Endothelial cell of umbilical vein (primary cell): ENCODE data around the gene TAPBP. TPM values are rescaled to one million over a fixed set of nuclear protein-coding genes. Genes with fewer than 3 reads are reported as not detected.

Experiments used
- BruUV-seq: library from RNA; stranded (reverse); fragments of 400-500 nt; replicated peaks from 2 replicates; lab custom pipeline; 2021; lab: Mats Ljungman, UMichigan
- CTCF ChIA-PET: fragments of 300-600, 350-600 bp; sonication (Branson Sonifier 250); formaldehyde crosslinking; loops from one replicate; lab custom pipeline; 2021; ENCODE audit warnings: antibody characterized with exemption, inconsistent platforms; lab: Charles Lee
- POLR2A ChIA-PET: fragments of 300-600, 350-600 bp; sonication (Branson Sonifier 250); formaldehyde crosslinking; loops from one replicate; lab custom pipeline; 2021; ENCODE audit warnings: antibody characterized with exemption, inconsistent platforms; lab: Charles Lee
- DNase-seq: peaks from one replicate; pipeline ENCODE4 v3.0.0-alpha.2; 2011; ENCODE audit warnings: low read depth, low spot score
- FAIRE-seq: peaks from 2 replicates; lab custom pipeline; 2011; peaks lifted over from hg19 to GRCh38; lab: Jason Lieb, UNC
- H2AFZ ChIP-seq: 2 replicates; pipeline ENCODE4 v1.6.0; 2012; ENCODE audit warnings: low read depth, low read length, control low read depth, inconsistent platforms
- H3K27ac ChIP-seq: 2 replicates; pipeline ENCODE4 v1.5.1; 2011; ENCODE audit warnings: low read depth, mild to moderate bottlenecking, control low read depth, low read length, moderate library complexity; ENCODE audit not compliant: insufficient read depth
- H3K27me3 ChIP-seq, 2 experiments: 2 replicates each; pipeline versions ENCODE4 v1.6.0 to v1.6.1; 2011; ENCODE audit warnings: low read length in 2 of 2, mixed read lengths in 1 of 2; ENCODE audit not compliant: control insufficient read depth in 2 of 2, insufficient read depth in 2 of 2
- H3K36me3 ChIP-seq, 2 experiments: 2 replicates in 1 of 2; 3 replicates in 1 of 2; pipeline ENCODE4 v1.5.1; 2011; ENCODE audit warnings: low read length in 2 of 2, mild to moderate bottlenecking in 1 of 2, moderate library complexity in 1 of 2; ENCODE audit not compliant: control insufficient read depth in 2 of 2, insufficient read depth in 2 of 2; ENCODE audit errors: extremely low read depth in 1 of 2
- H3K4me1 ChIP-seq: 3 replicates; pipeline ENCODE4 v1.5.1; 2011; ENCODE audit warnings: mild to moderate bottlenecking, low read length; ENCODE audit not compliant: control insufficient read depth, insufficient read depth; ENCODE audit errors: extremely low read depth
- H3K4me2 ChIP-seq: 2 replicates; pipeline ENCODE4 v1.6.1; 2011; ENCODE audit warnings: low read length, control low read depth, mixed read lengths; ENCODE audit not compliant: insufficient read depth
- H3K4me3 ChIP-seq, 3 experiments: fragments of 200-600 bp in 1 of 3; sonication (generic), shearing (Covaris generic) in 1 of 3; replicated peaks in 1 of 3; 2 replicates each; pipeline ENCODE4 v1.5.1; 2011 to 2016; ENCODE audit warnings: control low read depth in 3 of 3, low read length in 3 of 3, mild to moderate bottlenecking in 2 of 3, inconsistent platforms in 1 of 3, low read depth in 1 of 3, moderate library complexity in 1 of 3; ENCODE audit not compliant: insufficient read depth in 1 of 3
- H3K79me2 ChIP-seq: 2 replicates; pipeline ENCODE4 v1.6.0; 2012; ENCODE audit warnings: low read length, inconsistent platforms; ENCODE audit not compliant: control insufficient read depth, insufficient read depth
- H3K9ac ChIP-seq: replicated peaks from 2 replicates; pipeline ENCODE3; 2011; ENCODE audit warnings: low read length, control low read depth; ENCODE audit not compliant: insufficient read depth; ENCODE audit errors: extremely low read depth
- H3K9me1 ChIP-seq: replicated peaks from 3 replicates; pipeline ENCODE4 v1.6.0; 2011; ENCODE audit warnings: mild to moderate bottlenecking, low read length; ENCODE audit not compliant: control insufficient read depth, insufficient read depth; ENCODE audit errors: extremely low read depth
- H3K9me3 ChIP-seq: replicated peaks from 2 replicates; pipeline ENCODE4 v1.5.1; 2012; ENCODE audit warnings: low read length, inconsistent platforms; ENCODE audit not compliant: control insufficient read depth, insufficient read depth
- H4K20me1 ChIP-seq: replicated peaks from 2 replicates; pipeline ENCODE3; 2011; ENCODE audit warnings: mild to moderate bottlenecking, low read length; ENCODE audit not compliant: control insufficient read depth, insufficient read depth; ENCODE audit errors: extremely low read depth
- EZH2 ChIP-seq: IDR thresholded peaks from 2 replicates; pipeline ENCODE4 v1.6.1; 2012; ENCODE audit warnings: borderline replicate concordance, low read depth, mild to moderate bottlenecking, moderate library complexity, low read length, inconsistent platforms; ENCODE audit not compliant: severe bottlenecking
- FOS ChIP-seq: IDR thresholded peaks from 2 replicates; pipeline ENCODE4 v1.6.1; 2011; ENCODE audit warnings: mild to moderate bottlenecking, low read length, moderate library complexity, borderline replicate concordance; ENCODE audit not compliant: insufficient read depth
- GATA2 ChIP-seq: IDR thresholded peaks from 2 replicates; pipeline ENCODE4 v1.7.0; 2011; ENCODE audit warnings: low read depth, mild to moderate bottlenecking, moderate library complexity, mixed read lengths, low read length; ENCODE audit not compliant: insufficient read length, insufficient read depth
- JUN ChIP-seq: IDR thresholded peaks from 2 replicates; pipeline ENCODE4 v1.6.1; 2011; ENCODE audit warnings: borderline replicate concordance, low read depth; ENCODE audit not compliant: insufficient read length, insufficient read depth
- MAX ChIP-seq: IDR thresholded peaks from 2 replicates; pipeline ENCODE4 v1.6.1; 2011; ENCODE audit not compliant: insufficient read depth, insufficient read length
- MYC ChIP-seq: IDR thresholded peaks from one replicate; pipeline ENCODE4 v1.6.1; 2011; ENCODE audit warnings: mild to moderate bottlenecking, low read depth, low read length
- POLR2A ChIP-seq: IDR thresholded peaks from 2 replicates; pipeline ENCODE4 v1.6.1; 2012; ENCODE audit warnings: low read depth, mild to moderate bottlenecking, control low read depth, low read length
- POLR2AphosphoS5 ChIP-seq: IDR thresholded peaks from 2 replicates; pipeline ENCODE4 v1.6.1; 2012; ENCODE audit warnings: low read depth, mild to moderate bottlenecking, control low read depth, low read length, moderate library complexity; ENCODE audit not compliant: insufficient read depth
- dilution Hi-C: fragments of 300-500 bp; cut with MboI; formaldehyde crosslinking; loops from one replicate; pipeline ENCODE4 v1.15.0; 2019; ENCODE audit warnings: low sequenced_read_pairs; ENCODE audit not compliant: extremely low pct_ligation_motif_present
- intact Hi-C: fragments of 100-400 bp; cut with micrococcal nuclease; formaldehyde crosslinking; loops from one replicate; pipeline ENCODE4 v1.10.0; 2022
- polyA plus RNA-seq, 4 experiments: library from polyadenylated mRNA; depleted of rRNA in 3 of 4; stranded (reverse) in 3 of 4; unstranded in 1 of 4; fragments of >200 nt; gene quantifications; 2 replicates each; pipeline versions ENCODE4 v1.2.1 to v1.2.3, GENCODE V29; 2011 to 2012; ENCODE audit warnings: missing spikeins in 1 of 4
- total RNA-seq: library from RNA; stranded (reverse); gene quantifications from 2 replicates; pipeline ENCODE4 v1.2.3, GENCODE V29; 2021
- TF ChIP-seq, protein P1 (sequence below), 2 donors: IDR thresholded peaks; 1 replicate in 1 of 2; 2 replicates in 1 of 2; pipeline ENCODE4 v1.5.1; 2011; ENCODE audit warnings: low read length in 2 of 2, mild to moderate bottlenecking in 2 of 2, moderate library complexity in 2 of 2, control low read depth in 1 of 2, inconsistent platforms in 1 of 2, low read depth in 1 of 2; ENCODE audit not compliant: insufficient read depth in 1 of 2; ENCODE audit errors: extremely low read depth in 1 of 2

The TAPBP gene
- total and polyA plus RNA-seq, 2 donors (not counting 3 experiments of a cell fraction or from before 2014, with no cell fraction given), result 69.6 to 98.0 TPM

DNA sequence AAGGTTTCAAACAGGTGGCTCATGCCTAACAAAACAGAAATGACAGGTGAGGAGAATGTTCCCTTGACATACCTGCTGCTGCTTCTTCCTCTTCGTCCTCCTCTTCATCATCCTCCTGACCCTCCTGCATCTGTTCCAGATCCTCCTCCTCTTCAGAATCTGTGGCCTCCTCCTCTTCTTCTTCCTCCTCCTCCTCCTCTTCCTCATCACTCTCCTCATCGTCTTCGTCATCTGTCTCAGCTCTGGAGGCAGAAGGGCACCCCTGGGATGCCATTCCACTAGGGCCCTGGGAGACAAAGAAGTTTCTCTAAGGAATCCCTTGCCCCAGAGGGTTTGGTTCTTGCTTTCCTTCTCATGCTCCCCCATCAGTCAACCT, 6.0 kb upstream of the TAPBP start:
- dilution Hi-C loops, result no loop called here
- BruUV-seq, result no TSS peak
- intact Hi-C loops, result loop anchor here (10.0 kb wide), 1 partner anchor 255 kb away; no protein-coding TSS in a partner anchor

More for the DNA sequence above, 6.0 kb upstream of the TAPBP start:
- ChIA-PET POLR2A (interaction anchor here (0.6 to 1.0 kb wide), 2 partner anchors 48 to 1102 kb away, joined by 3 read pairs; partner anchors contain the start of genes RPS18 and VPS52), CTCF (no interaction called here)
- H3K9me1 ChIP-seq, result no peaks in the 10 kb centered on the region
- no peak overlapping the region for H3K4me3 ChIP-seq
- H3K79me2 ChIP-seq, result peaks cover 37% of the 10 kb centered on the region
- H3K4me1 ChIP-seq, result peaks cover 54% of the 10 kb centered on the region
- no peak overlapping the region for H2AFZ ChIP-seq
- H4K20me1 ChIP-seq, result no peaks in the 10 kb centered on the region
- FAIRE-seq, result no peak
- no peak for TF ChIP-seq FOS
- no peak for TF ChIP-seq GATA2
- TF ChIP-seq JUN, result no peak
- TF ChIP-seq POLR2AphosphoS5, result no peak
- no peak for TF ChIP-seq EZH2
- TF ChIP-seq, protein P1, sequence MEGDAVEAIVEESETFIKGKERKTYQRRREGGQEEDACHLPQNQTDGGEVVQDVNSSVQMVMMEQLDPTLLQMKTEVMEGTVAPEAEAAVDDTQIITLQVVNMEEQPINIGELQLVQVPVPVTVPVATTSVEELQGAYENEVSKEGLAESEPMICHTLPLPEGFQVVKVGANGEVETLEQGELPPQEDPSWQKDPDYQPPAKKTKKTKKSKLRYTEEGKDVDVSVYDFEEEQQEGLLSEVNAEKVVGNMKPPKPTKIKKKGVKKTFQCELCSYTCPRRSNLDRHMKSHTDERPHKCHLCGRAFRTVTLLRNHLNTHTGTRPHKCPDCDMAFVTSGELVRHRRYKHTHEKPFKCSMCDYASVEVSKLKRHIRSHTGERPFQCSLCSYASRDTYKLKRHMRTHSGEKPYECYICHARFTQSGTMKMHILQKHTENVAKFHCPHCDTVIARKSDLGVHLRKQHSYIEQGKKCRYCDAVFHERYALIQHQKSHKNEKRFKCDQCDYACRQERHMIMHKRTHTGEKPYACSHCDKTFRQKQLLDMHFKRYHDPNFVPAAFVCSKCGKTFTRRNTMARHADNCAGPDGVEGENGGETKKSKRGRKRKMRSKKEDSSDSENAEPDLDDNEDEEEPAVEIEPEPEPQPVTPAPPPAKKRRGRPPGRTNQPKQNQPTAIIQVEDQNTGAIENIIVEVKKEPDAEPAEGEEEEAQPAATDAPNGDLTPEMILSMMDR (IDR thresholded peaks at IDR 0.05; ENCODE audit: extremely low read depth in 1 of 2, insufficient read depth in 1 of 2, low read depth in 1 of 2, low read length in 2 of 2), result no peak
- no peak for TF ChIP-seq MYC
- no peak for TF ChIP-seq POLR2A
- TF ChIP-seq MAX, result no peak
- H3K4me2 ChIP-seq, result peak overlapping the region; percentile 15
- no peak for DNase-seq
- peaks cover 5 to 22% of the 10 kb centered on the region in 2 experiments for H3K36me3 ChIP-seq
- peak overlapping the region; percentile 4 for H3K9ac ChIP-seq
- no peaks in the 10 kb centered on the region for H3K9me3 ChIP-seq
- peak overlapping the region; percentile 76 for H3K27ac ChIP-seq
- no peaks in the 10 kb centered on the region for H3K27me3 ChIP-seq
